Fibroblast of lung (primary cell): ENCODE measurements around the gene MED15.

Source experiments
- EZH2 ChIP-seq: IDR thresholded peaks from 2 replicates; pipeline ENCODE4 v1.5.1; 2012; ENCODE audit warnings: low read length, control low read depth, mild to moderate bottlenecking; ENCODE audit errors: missing control alignments
- TF ChIP-seq, protein P1 (sequence below), 2 donors: IDR thresholded peaks in 1 of 2; conservative IDR thresholded peaks in 1 of 2; 1 replicate in 1 of 2; 2 replicates in 1 of 2; pipeline ENCODE4 v1.5.1; 2011 to 2012; ENCODE audit warnings: low read length in 2 of 2, control low read depth in 1 of 2, inconsistent platforms in 1 of 2, low read depth in 1 of 2, mild to moderate bottlenecking in 1 of 2

DNA sequence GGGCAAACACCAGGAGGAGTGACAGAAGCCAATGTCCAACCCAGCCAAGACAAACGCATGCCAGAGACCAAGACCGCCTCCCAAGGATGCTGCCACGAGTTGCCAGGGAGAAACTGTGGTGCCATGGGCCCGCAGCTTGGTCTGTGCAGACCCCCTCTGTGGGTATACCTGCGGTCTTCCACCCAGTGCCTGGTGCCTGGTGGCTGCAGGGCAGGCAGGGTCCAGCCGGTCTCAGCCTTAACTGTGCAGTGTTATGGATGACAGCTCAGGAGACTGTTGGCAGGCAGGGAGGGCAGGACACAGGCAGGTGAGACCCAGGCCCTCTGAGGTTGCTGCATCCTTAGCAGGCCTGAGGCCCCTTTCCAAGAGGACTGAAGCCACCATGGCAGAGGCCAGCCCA lies 97.9 kb downstream of the MED15 start:
- no peak for TF ChIP-seq EZH2
- TF ChIP-seq, protein P1, sequence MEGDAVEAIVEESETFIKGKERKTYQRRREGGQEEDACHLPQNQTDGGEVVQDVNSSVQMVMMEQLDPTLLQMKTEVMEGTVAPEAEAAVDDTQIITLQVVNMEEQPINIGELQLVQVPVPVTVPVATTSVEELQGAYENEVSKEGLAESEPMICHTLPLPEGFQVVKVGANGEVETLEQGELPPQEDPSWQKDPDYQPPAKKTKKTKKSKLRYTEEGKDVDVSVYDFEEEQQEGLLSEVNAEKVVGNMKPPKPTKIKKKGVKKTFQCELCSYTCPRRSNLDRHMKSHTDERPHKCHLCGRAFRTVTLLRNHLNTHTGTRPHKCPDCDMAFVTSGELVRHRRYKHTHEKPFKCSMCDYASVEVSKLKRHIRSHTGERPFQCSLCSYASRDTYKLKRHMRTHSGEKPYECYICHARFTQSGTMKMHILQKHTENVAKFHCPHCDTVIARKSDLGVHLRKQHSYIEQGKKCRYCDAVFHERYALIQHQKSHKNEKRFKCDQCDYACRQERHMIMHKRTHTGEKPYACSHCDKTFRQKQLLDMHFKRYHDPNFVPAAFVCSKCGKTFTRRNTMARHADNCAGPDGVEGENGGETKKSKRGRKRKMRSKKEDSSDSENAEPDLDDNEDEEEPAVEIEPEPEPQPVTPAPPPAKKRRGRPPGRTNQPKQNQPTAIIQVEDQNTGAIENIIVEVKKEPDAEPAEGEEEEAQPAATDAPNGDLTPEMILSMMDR (conservative IDR thresholded peaks at IDR 0.05 in 1 of 2, IDR thresholded peaks at IDR 0.05 in 1 of 2; ENCODE audit: low read depth in 1 of 2, low read length in 2 of 2): no peak
